Astrocyte of the spinal cord (primary cell): ENCODE data around the gene ASIC4.

Experiments used
- DNase-seq: peaks from one replicate; pipeline ENCODE4 v3.0.0; 2011; ENCODE audit warnings: low read depth, low spot score
- H3K4me3 ChIP-seq: 2 replicates; pipeline ENCODE4 v1.5.1; 2011; ENCODE audit warnings: low read depth, mild to moderate bottlenecking, low read length, moderate library complexity
- in situ Hi-C: cut with HindIII; loops from 2 replicates; pipeline ENCODE4 v1.10.0; 2017; ENCODE audit warnings: low sequenced_read_pairs
- TF ChIP-seq, protein P1 (sequence below): IDR thresholded peaks from 2 replicates; pipeline ENCODE4 v1.5.1; 2012; ENCODE audit warnings: low read depth, mild to moderate bottlenecking, low read length, inconsistent platforms

The ASIC4 gene

GRCh38 chr2:219513787-219514186 is 495 bp upstream of the ASIC4 start:
- no peak for DNase-seq
- in situ Hi-C loops, result no loop called here
- H3K4me3 ChIP-seq, result no peak overlapping the region
- TF ChIP-seq, protein P1, sequence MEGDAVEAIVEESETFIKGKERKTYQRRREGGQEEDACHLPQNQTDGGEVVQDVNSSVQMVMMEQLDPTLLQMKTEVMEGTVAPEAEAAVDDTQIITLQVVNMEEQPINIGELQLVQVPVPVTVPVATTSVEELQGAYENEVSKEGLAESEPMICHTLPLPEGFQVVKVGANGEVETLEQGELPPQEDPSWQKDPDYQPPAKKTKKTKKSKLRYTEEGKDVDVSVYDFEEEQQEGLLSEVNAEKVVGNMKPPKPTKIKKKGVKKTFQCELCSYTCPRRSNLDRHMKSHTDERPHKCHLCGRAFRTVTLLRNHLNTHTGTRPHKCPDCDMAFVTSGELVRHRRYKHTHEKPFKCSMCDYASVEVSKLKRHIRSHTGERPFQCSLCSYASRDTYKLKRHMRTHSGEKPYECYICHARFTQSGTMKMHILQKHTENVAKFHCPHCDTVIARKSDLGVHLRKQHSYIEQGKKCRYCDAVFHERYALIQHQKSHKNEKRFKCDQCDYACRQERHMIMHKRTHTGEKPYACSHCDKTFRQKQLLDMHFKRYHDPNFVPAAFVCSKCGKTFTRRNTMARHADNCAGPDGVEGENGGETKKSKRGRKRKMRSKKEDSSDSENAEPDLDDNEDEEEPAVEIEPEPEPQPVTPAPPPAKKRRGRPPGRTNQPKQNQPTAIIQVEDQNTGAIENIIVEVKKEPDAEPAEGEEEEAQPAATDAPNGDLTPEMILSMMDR, result no peak

DNA sequence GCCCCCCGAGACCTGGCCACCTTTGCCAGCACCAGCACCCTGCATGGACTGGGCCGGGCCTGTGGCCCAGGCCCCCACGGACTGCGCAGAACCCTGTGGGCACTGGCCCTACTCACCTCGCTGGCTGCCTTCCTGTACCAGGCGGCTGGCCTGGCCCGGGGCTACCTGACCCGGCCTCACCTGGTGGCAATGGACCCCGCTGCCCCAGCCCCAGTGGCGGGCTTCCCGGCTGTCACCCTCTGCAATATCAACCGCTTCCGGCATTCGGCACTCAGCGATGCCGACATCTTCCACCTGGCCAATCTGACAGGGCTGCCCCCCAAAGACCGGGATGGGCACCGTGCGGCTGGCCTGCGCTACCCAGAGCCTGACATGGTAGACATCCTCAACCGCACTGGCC is 554 bp downstream of the ASIC4 start:
- H3K4me3 ChIP-seq, result no peak overlapping the region
- DNase-seq, result no peak
- TF ChIP-seq, protein P1, result no peak

GRCh38 chr2:219515874-219516629 is 1.8 kb downstream of the ASIC4 start:
- in situ Hi-C loops, result no loop called here
- H3K4me3 ChIP-seq, result no peak overlapping the region
- no peak for DNase-seq
- TF ChIP-seq, protein P1, result no peak

More for the DNA sequence above, 554 bp downstream of the ASIC4 start:
- in situ Hi-C loops, result no loop called here

- in situ Hi-C loops, result no loop called here
- TF ChIP-seq, protein P1, result no peak
- no peak overlapping the region for H3K4me3 ChIP-seq
- no peak for DNase-seq
Observed at GRCh38 chr2:219516888-219517287, 2.6 kb downstream of the ASIC4 start.

GRCh38 chr2:219517954-219518778 is 3.9 kb downstream of the ASIC4 start:
- no peak overlapping the region for H3K4me3 ChIP-seq
- TF ChIP-seq, protein P1, result no peak
- in situ Hi-C loops, result no loop called here
- DNase-seq, result no peak

DNA sequence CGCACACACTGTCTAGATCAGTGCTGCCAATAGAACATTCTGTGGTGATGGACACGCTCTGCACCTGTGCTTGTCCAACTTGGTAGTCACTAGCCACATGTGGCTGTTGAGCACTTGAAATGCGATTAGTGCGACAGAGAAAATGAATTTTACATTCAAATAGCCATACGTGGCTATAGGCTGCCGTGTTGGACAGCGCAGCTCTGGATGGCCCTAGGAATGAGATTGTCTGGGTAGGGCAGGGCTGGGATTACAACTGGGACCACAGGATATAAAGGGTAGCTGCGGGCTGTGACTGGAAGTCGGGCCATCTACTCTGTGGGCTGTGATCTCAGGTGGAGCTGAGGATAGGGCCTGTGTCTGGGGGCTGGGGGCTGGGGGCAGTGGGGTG is 5.2 kb downstream of the ASIC4 start:
- H3K4me3 ChIP-seq, result no peak overlapping the region
- DNase-seq, result no peak
- in situ Hi-C loops, result no loop called here
- TF ChIP-seq, protein P1, result no peak
